Thoracic aorta (tissue), 2 donors: Measurements from ENCODE around the gene ACTN2. TPM values are rescaled to one million over a fixed set of nuclear protein-coding genes. Genes with fewer than 3 reads are reported as not detected.

ENCODE experiments used
- ATAC-seq: fragments of 150-250 bp; one replicate; pipeline ENCODE4 v1.8.0; 2017; ENCODE audit warnings: low read depth; ENCODE audit not compliant: insufficient number of reproducible peaks, low FRiP score
- DNase-seq: peaks from one replicate; pipeline ENCODE4 v3.0.0-alpha.2; 2020; ENCODE audit warnings: low spot score
- H3K27ac ChIP-seq, 2 donors: fragments of 200-600 bp; sonication (generic); 1 replicate in 1 of 2; 2 replicates in 1 of 2; pipeline ENCODE4 v1.5.1; 2016; ENCODE audit warnings: mild to moderate bottlenecking in 2 of 2, moderate library complexity in 2 of 2
- H3K27me3 ChIP-seq: fragments of 200-600 bp; sonication (generic); replicated peaks from 2 replicates; pipeline ENCODE4 v1.6.0; 2016; ENCODE audit warnings: mild to moderate bottlenecking; ENCODE audit not compliant: insufficient read depth
- H3K36me3 ChIP-seq: fragments of 200-600 bp; sonication (generic); one replicate; pipeline ENCODE4 v1.5.1; 2016
- H3K4me1 ChIP-seq, 2 donors: fragments of 200-600 bp; sonication (generic); 1 replicate in 1 of 2; 2 replicates in 1 of 2; pipeline versions ENCODE4 v1.5.1 to v1.6.0; 2016; ENCODE audit warnings: low read depth in 2 of 2, mild to moderate bottlenecking in 1 of 2; ENCODE audit not compliant: control insufficient read depth in 1 of 2
- H3K4me3 ChIP-seq: fragments of 200-600 bp; sonication (generic); 2 replicates; pipeline ENCODE4 v1.5.1; 2016; ENCODE audit warnings: mild to moderate bottlenecking
- H3K9me3 ChIP-seq: fragments of 200-600 bp; sonication (generic); 2 replicates; pipeline ENCODE4 v1.5.1; 2016
- total RNA-seq, 2 donors: library from RNA; depleted of rRNA; stranded (reverse); fragments of >200 nt; gene quantifications; one replicate each; pipeline versions ENCODE4 v1.1.0 to v1.2.3, GENCODE V29; 2016
- TF ChIP-seq, protein P1 (sequence below): fragments of 200-600 bp; sonication (generic); IDR thresholded peaks from one replicate; pipeline ENCODE4 v1.5.1; 2019; ENCODE audit warnings: antibody characterized with exemption

The ACTN2 gene
- total RNA-seq, 2 donors from 2014 or later: 32.2 to 52.9 TPM

DNA sequence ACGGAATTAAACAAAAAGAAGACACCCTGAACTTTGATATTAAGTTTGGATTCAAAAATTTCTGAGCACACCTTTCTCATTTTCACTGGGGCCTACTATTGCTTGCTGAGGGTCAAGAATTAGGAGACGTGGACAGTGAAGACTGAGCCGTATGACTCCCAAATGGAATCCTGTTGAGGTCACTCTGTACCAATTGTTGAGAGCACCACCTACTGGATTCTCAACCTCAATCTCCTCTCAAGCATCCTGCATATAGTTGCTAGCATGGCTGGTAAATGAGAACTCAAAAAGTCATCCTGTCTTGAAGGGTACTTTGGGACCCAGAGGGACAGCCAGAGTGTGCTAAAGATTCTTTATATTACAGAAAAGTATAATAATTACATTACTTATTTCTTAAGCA is 88.6 kb downstream of the ACTN2 start:
- Histone ChIP-seq H3K27me3 (no peaks in the 10 kb centered on the region), H3K4me3 (no peak overlapping the region), H3K27ac (no peak overlapping the region), H3K4me1 (no peaks in the 10 kb centered on the region), H3K36me3 (no peaks in the 10 kb centered on the region), H3K9me3 (peaks cover 5% of the 10 kb centered on the region)
- TF ChIP-seq, protein P1, sequence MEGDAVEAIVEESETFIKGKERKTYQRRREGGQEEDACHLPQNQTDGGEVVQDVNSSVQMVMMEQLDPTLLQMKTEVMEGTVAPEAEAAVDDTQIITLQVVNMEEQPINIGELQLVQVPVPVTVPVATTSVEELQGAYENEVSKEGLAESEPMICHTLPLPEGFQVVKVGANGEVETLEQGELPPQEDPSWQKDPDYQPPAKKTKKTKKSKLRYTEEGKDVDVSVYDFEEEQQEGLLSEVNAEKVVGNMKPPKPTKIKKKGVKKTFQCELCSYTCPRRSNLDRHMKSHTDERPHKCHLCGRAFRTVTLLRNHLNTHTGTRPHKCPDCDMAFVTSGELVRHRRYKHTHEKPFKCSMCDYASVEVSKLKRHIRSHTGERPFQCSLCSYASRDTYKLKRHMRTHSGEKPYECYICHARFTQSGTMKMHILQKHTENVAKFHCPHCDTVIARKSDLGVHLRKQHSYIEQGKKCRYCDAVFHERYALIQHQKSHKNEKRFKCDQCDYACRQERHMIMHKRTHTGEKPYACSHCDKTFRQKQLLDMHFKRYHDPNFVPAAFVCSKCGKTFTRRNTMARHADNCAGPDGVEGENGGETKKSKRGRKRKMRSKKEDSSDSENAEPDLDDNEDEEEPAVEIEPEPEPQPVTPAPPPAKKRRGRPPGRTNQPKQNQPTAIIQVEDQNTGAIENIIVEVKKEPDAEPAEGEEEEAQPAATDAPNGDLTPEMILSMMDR: peak; percentile 21
- ATAC-seq (no peak), DNase-seq (no peak)

DNA sequence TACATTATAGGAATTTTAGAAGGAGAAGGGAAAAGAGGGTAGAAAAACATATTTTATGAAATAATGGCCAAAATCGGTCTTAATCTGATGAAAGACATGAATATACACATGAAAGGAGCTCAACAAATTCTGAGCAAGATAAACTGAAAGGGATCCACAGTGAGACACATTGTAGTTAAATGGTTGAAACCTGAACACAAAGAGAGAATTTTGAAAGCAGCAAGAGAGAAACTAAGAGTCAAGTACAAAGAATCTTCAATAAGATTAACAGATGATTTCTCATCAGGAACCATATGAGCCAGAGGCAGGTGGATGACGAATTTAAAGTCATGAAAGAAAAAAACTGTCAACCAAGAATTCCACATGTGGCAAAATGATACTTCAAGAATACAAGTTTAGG is 93.0 kb downstream of the ACTN2 start:
- Histone ChIP-seq H3K4me3 (no peak overlapping the region), H3K27ac (no peak overlapping the region), H3K27me3 (no peaks in the 10 kb centered on the region), H3K9me3 (peaks cover 5% of the 10 kb centered on the region), H3K4me1 (no peaks in the 10 kb centered on the region), H3K36me3 (no peaks in the 10 kb centered on the region)
- DNase-seq (no peak), ATAC-seq (no peak)
- TF ChIP-seq, protein P1: no peak

DNA sequence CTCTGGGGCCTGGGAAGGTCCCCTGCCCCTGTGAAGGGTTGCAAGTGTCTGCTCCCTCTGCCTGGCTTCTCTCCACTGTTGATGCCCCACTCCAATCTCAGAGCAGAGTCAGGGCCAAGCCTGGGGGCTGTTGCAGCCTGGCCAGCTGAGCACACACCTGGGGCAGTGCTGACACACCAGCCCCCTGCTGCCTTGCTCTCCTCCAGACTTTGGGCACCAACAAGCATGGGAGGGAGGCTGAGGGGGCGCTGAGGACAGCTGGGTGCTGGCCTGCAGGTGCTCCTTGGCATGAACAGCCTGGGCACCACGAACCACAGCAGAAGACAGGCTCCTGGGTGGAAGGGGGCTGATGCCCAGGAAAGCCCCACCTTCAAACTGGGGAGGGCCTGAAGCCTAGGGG is 99.2 kb downstream of the ACTN2 start:
- ATAC-seq: no peak

DNA sequence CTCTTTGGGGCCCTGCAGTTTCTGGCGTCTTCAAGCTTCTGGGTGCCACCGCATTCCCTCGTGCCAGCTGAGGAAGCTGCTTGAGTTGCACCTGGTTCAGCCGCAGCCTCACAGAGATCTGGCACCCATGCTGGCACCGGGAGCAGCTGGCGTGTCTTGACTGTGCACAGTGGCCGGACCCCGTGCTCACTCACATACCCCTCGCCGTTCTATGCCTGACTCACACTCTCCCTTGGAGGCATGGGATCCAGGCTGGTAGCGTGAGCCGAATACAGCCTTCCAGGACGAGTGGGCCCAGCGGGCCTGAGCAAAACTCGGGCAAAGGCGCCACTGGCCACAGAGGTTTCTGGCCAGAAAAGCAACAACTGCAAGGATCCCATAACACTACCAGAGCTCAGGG is 100.2 kb downstream of the ACTN2 start:
- no peaks in the 10 kb centered on the region for H3K9me3 ChIP-seq
- no peaks in the 10 kb centered on the region for H3K36me3 ChIP-seq
- TF ChIP-seq, protein P1: no peak
- DNase-seq: no peak
- no peak overlapping the region for H3K4me3 ChIP-seq
- H3K27ac ChIP-seq: no peak overlapping the region
- H3K4me1 ChIP-seq: no peaks in the 10 kb centered on the region
- ATAC-seq: no peak
- no peaks in the 10 kb centered on the region for H3K27me3 ChIP-seq

More for the DNA sequence above, 99.2 kb downstream of the ACTN2 start:
- Histone ChIP-seq H3K36me3 (no peaks in the 10 kb centered on the region), H3K4me1 (no peaks in the 10 kb centered on the region), H3K27me3 (no peaks in the 10 kb centered on the region), H3K4me3 (no peak overlapping the region), H3K27ac (no peak overlapping the region), H3K9me3 (no peaks in the 10 kb centered on the region)
- TF ChIP-seq, protein P1: no peak
- DNase-seq: no peak

DNA sequence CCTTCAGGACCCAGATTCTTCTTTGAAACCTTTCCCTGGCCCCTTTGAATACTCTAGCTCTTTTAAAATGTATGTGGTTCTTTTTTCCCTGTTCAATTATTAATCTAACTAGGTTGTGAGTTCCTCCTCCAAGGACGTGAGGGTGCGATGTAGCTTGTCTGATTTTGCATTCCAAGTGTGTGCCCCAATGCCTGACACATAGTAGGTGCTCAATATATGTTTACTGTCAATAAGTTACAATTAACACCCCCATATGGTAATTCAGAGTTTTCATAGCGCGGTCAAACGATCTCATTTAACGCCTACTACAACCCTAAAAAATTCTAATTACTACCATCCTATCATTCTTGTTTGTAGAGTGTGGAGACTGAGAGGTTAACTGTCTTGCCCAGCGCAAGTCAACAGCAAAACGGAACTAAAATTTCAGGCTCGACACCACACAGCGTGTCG is 108.3 kb downstream of the ACTN2 start:
- H3K4me1 ChIP-seq: peaks cover 15 to 31% of the 10 kb centered on the region in 2 donors
- ATAC-seq (no peak), DNase-seq (no peak)
- peak overlapping the region; percentile 95 for H3K4me3 ChIP-seq
- TF ChIP-seq, protein P1: no peak
- H3K27ac ChIP-seq: peak overlapping the region in 1 of 2 donors; percentile 18
- no peaks in the 10 kb centered on the region for H3K36me3 ChIP-seq
- no peaks in the 10 kb centered on the region for H3K9me3 ChIP-seq
- H3K27me3 ChIP-seq: no peaks in the 10 kb centered on the region
